HepG2 (cell line): ENCODE measurements around the gene IFT122. TPM values are rescaled to one million over a fixed set of nuclear protein-coding genes. Genes with fewer than 3 reads are reported as not detected.
"Not testable (repeated sequence)": the region's sequence is repeated elsewhere in the genome, so short reads cannot be mapped to it uniquely, and the experiment has no call there.

Source experiments
- ATAC-seq: fragments of 200-7000 bp; cut with Tn5 transposase; 3 replicates; pipeline ENCODE4 v1.9.1; 2020; ENCODE audit warnings: mild to moderate bottlenecking, moderate library complexity
- BruUV-seq: library from RNA; stranded (reverse); fragments of 400-500 nt; replicated peaks from 2 replicates; lab custom pipeline; 2021; lab: Mats Ljungman, UMichigan
- CTCF ChIA-PET: fragments of 300-600 bp; formaldehyde crosslinking; extraction: SDS; loops from one replicate; lab custom pipeline; 2021; ENCODE audit warnings: low total read pairs, inconsistent platforms, low intra/inter-chr PET ratio; lab: Yijun Ruan, JAX
- POLR2A ChIA-PET: fragments of 350-600 bp; sonication (Branson Sonifier 250); formaldehyde crosslinking; loops from one replicate; lab custom pipeline; 2020; ENCODE audit warnings: antibody characterized with exemption, inconsistent platforms; lab: Yijun Ruan, JAX
- DNase-seq: peaks from one replicate; pipeline ENCODE4 v3.0.0-alpha.2; 2015; ENCODE audit warnings: low spot score
- FAIRE-seq: peaks from 3 replicates; lab custom pipeline; 2011; peaks lifted over from hg19 to GRCh38; lab: Jason Lieb, UNC
- H2AFZ ChIP-seq: one replicate; pipeline ENCODE4 v1.6.1; 2011; ENCODE audit warnings: low read length, inconsistent platforms
- H3K27ac ChIP-seq: fragments of 300-600 bp; 3 replicates; pipeline ENCODE4 v1.8.0; 2011; ENCODE audit warnings: mixed run types, mild to moderate bottlenecking, mixed read lengths, low read length, inconsistent platforms; ENCODE audit not compliant: insufficient read depth; ENCODE audit errors: extremely low read length
- H3K27me3 ChIP-seq, 2 experiments: fragments of 200-600 bp in 1 of 2; 2 replicates in 1 of 2; 3 replicates in 1 of 2; pipeline versions ENCODE4 v1.6.0 to v1.8.0; 2011; ENCODE audit warnings: low read length in 2 of 2, mild to moderate bottlenecking in 2 of 2, moderate library complexity in 2 of 2, inconsistent platforms in 1 of 2; ENCODE audit not compliant: insufficient read depth in 2 of 2, control insufficient read depth in 1 of 2
- H3K36me3 ChIP-seq, 2 experiments: fragments of 200-600 bp in 1 of 2; replicated peaks in 1 of 2; 2 replicates in 1 of 2; 3 replicates in 1 of 2; pipeline versions ENCODE4 v1.5.1 to v1.8.0; 2011; ENCODE audit warnings: low read length in 2 of 2, inconsistent platforms in 1 of 2; ENCODE audit not compliant: insufficient read depth in 2 of 2, control insufficient read depth in 1 of 2
- H3K4me1 ChIP-seq: 2 replicates; pipeline ENCODE4 v1.5.1; 2012; ENCODE audit warnings: low read length, inconsistent platforms; ENCODE audit not compliant: insufficient read depth
- H3K4me2 ChIP-seq: 2 replicates; pipeline ENCODE4 v1.6.0; 2011; ENCODE audit warnings: low read depth, low read length, inconsistent platforms
- H3K4me3 ChIP-seq, 3 experiments: fragments of 200-600 bp in 1 of 3; sonication (generic), shearing (Covaris generic) in 1 of 3; replicated peaks in 1 of 3; 2 replicates each; pipeline ENCODE4 v1.5.1; 2011 to 2016; ENCODE audit warnings: low read length in 3 of 3, inconsistent platforms in 2 of 3, low read depth in 2 of 3, mild to moderate bottlenecking in 2 of 3, control low read depth in 1 of 3, mixed read lengths in 1 of 3; ENCODE audit not compliant: insufficient read depth in 1 of 3
- H3K79me2 ChIP-seq: one replicate; pipeline ENCODE4 v1.6.1; 2011; ENCODE audit warnings: low read length, inconsistent platforms; ENCODE audit not compliant: insufficient read depth
- H3K9ac ChIP-seq: 2 replicates; pipeline ENCODE4 v1.6.0; 2011; ENCODE audit warnings: mild to moderate bottlenecking, low read depth, low read length, inconsistent platforms; ENCODE audit not compliant: insufficient read depth
- H3K9me3 ChIP-seq: 2 replicates; pipeline ENCODE4 v1.5.1; 2012; ENCODE audit warnings: mild to moderate bottlenecking, low read length
- H4K20me1 ChIP-seq: 2 replicates; pipeline ENCODE4 v1.6.0; 2011; ENCODE audit warnings: inconsistent platforms, mild to moderate bottlenecking, low read length, moderate library complexity; ENCODE audit not compliant: insufficient read depth
- AGO2 ChIP-seq: fragments of 200-400 bp; formaldehyde crosslinking; optimal IDR thresholded peaks from 2 replicates; pipeline ENCODE3; 2017; ENCODE audit warnings: mild to moderate bottlenecking, low read depth, low read length, moderate library complexity
- CCDC6 ChIP-seq: sonication (generic); formaldehyde crosslinking; IDR thresholded peaks from 2 replicates; pipeline ENCODE4 v1.8.1; 2022; ENCODE audit warnings: mild to moderate bottlenecking, missing genetic modification reagents, moderate library complexity
- GABPA ChIP-seq, 2 experiments: IDR thresholded peaks; 2 replicates each; pipeline ENCODE4 v1.6.1; 2011 to 2016; ENCODE audit warnings: low read depth in 2 of 2, low read length in 1 of 2, missing biosample characterization in 1 of 2, missing genetic modification characterization in 1 of 2
- HOXA7 ChIP-seq: sonication (generic); formaldehyde crosslinking; IDR thresholded peaks from 2 replicates; pipeline ENCODE4 v1.8.1; 2022; ENCODE audit warnings: mild to moderate bottlenecking, missing genetic modification reagents, moderate library complexity
- IKZF4 ChIP-seq: sonication (generic); formaldehyde crosslinking; IDR thresholded peaks from 2 replicates; pipeline ENCODE4 v1.5.1; 2020; ENCODE audit warnings: borderline replicate concordance, mild to moderate bottlenecking, low read depth, missing genetic modification reagents; ENCODE audit errors: not compliant biosample characterization
- KAT2B ChIP-seq: fragments of 150-350 bp; IDR thresholded peaks from 2 replicates; pipeline ENCODE4 v1.6.1; 2014; ENCODE audit warnings: low read depth, low read length, borderline replicate concordance
- KLF6 ChIP-seq: IDR thresholded peaks from 2 replicates; pipeline ENCODE4 v1.8.0; 2016; ENCODE audit warnings: missing biosample characterization, missing genetic modification reagents
- NCOR1 ChIP-seq: fragments of 200-600 bp; sonication (generic); IDR thresholded peaks from 2 replicates; pipeline ENCODE4 v1.7.0; 2017; ENCODE audit warnings: antibody characterized with exemption, low read length, borderline replicate concordance
- TBX2 ChIP-seq: sonication (generic); formaldehyde crosslinking; IDR thresholded peaks from 2 replicates; pipeline ENCODE4 v1.5.0; 2020; ENCODE audit warnings: missing genetic modification reagents, mild to moderate bottlenecking, borderline replicate concordance
- ZMAT3 ChIP-seq: sonication (generic); formaldehyde crosslinking; conservative IDR thresholded peaks from 2 replicates; pipeline ENCODE4 v1.7.0; 2021; ENCODE audit warnings: missing genetic modification reagents
- ZNF451 ChIP-seq: sonication (generic); formaldehyde crosslinking; IDR thresholded peaks from 2 replicates; pipeline ENCODE4 v1.5.0; 2020; ENCODE audit warnings: mild to moderate bottlenecking, missing genetic modification reagents
- WGBS: methylation state at CpG from one replicate; pipeline ENCODE4 v1.1.6; 2017; ENCODE audit warnings: low lambda C conversion rate; 5-methylcytosine and 5-hydroxymethylcytosine counted together
- in situ Hi-C: cut with HindIII; loops from 2 replicates; pipeline ENCODE4 v1.10.0; 2017; ENCODE audit warnings: low pct_unique_long_range_greater_than_20kb; ENCODE audit not compliant: extremely low pct_ligation_motif_present
- intact Hi-C: fragments of 100-400 bp; cut with micrococcal nuclease; formaldehyde crosslinking; loops from one replicate; pipeline ENCODE4 v1.10.0; 2022; ENCODE audit not compliant: unreplicated experiment
- polyA plus RNA-seq, 8 experiments: library from polyadenylated mRNA; depleted of rRNA in 3 of 8; stranded (reverse) in 7 of 8; unstranded in 1 of 8; fragments of >200 nt; fragmentation: Illumina TruSeq in 4 of 8; extraction: Trizol in 4 of 8; gene quantifications; 2 replicates each; pipeline versions ENCODE4 v1.2.1 to v1.2.3, GENCODE V29; 2011 to 2016; ENCODE audit warnings: low read depth in 4 of 8, missing spikeins in 1 of 8, mixed read lengths in 1 of 8; ENCODE audit not compliant: insufficient read depth in 1 of 8
- total RNA-seq, 5 experiments: library from RNA; depleted of rRNA; stranded (reverse); fragments of >200 nt; fragmentation: Illumina TruSeq; extraction: Trizol; gene quantifications; 2 replicates each; pipeline ENCODE4 v1.2.3, GENCODE V29; 2016; ENCODE audit warnings: low read depth in 1 of 5
- TF ChIP-seq, protein P1 (sequence below): IDR thresholded peaks from 2 replicates; pipeline ENCODE4 v1.6.1; 2012; ENCODE audit warnings: low read depth, low read length, improper control_type of control experiment
- TF ChIP-seq, protein P2 (sequence below): sonication (generic); formaldehyde crosslinking; IDR thresholded peaks from 2 replicates; pipeline ENCODE4 v1.5.0; 2020; ENCODE audit warnings: mild to moderate bottlenecking, missing genetic modification reagents

IFT122 gene
- total and polyA plus RNA-seq, 2 of the 13 experiments (the other 11 are each of a cell fraction or from before 2014, with no cell fraction given), result 10.1 to 10.3 TPM

DNA sequence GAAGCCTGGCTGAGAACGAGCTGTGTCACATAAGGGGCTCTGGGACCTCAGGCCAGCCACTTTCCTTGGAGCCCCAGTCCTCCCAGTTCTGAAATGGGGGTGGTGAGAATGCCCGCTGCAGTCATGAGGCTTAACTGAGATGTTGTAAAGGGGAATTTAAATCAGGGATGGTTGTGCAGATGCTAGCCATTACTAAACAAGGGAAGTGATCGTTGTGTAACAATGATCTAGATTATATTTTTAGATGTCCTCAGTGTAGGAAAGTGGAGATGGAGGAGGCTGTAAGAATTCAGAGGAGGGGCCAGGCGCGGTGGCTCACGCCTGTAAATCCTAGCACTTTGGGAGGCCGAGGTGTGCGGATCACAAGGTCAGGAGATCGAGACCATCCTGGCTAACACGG lies 49.2 kb downstream of the IFT122 start:
- H3K9me3 ChIP-seq, H3K4me2 ChIP-seq, H3K9ac ChIP-seq, H3K36me3 ChIP-seq, DNase-seq, H3K27me3 ChIP-seq, H3K4me3 ChIP-seq, BruUV-seq, H3K27ac ChIP-seq, H4K20me1 ChIP-seq, ATAC-seq, H2AFZ ChIP-seq, POLR2A ChIA-PET, H3K79me2 ChIP-seq, FAIRE-seq, intact Hi-C loops, in situ Hi-C loops: not testable (repeated sequence)
- CTCF ChIA-PET, result interaction anchor here (0.9 to 1.5 kb wide), 2 partner anchors 137 to 340 kb away, joined by 3 to 10 read pairs; no protein-coding TSS in a partner anchor
- WGBS, result 91% methylated on average over 10 of the region's 10 CpGs
- peaks cover 19% of the 10 kb centered on the region for H3K4me1 ChIP-seq

DNA sequence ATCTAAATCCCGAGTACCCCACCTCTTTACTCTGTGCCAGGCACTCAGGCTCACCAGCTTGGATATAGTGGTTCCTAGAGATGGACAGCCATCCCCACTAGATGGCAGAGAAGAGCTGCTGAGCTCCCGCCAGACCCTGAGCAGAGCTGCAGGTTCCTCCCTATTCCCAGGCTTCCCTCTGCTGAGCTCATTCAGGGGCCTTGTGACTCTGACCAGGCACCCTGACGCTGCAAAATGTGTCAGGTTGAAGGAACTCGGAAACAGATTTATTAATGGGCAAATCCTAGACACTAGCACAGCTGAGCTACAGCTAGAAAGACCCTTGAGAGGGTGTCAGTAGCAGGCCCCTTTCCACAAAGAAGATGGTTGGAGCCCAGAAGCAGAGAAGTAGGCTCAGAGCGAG lies 50.2 kb downstream of the IFT122 start:
- H3K4me3 ChIP-seq, result no peak overlapping the region
- peak; percentile 83 for DNase-seq
- WGBS, result 20% methylated on average over 5 of the region's 5 CpGs
- ATAC-seq, result peak; percentile 94
- H3K4me2 ChIP-seq, result no peak overlapping the region
- no peaks in the 10 kb centered on the region for H3K79me2 ChIP-seq
- no TSS peak for BruUV-seq
- no peak overlapping the region for H3K9ac ChIP-seq
- no peaks in the 10 kb centered on the region for H4K20me1 ChIP-seq
- peak; percentile 93 for FAIRE-seq
- no peaks in the 10 kb centered on the region for H3K27me3 ChIP-seq
- peaks cover 29% of the 10 kb centered on the region for H3K4me1 ChIP-seq
- in situ Hi-C loops (loop anchor here (5.0 kb wide), 2 partner anchors 62 to 347 kb away; no protein-coding TSS in a partner anchor), intact Hi-C loops (loop anchor here (1.0 to 10.0 kb wide), 6 partner anchors 65 to 444 kb away; no protein-coding TSS in a partner anchor)
- H3K9me3 ChIP-seq, result no peaks in the 10 kb centered on the region
- H3K36me3 ChIP-seq, result no peaks in the 10 kb centered on the region; a peak in 1 of 5 replicates
- no peak overlapping the region for H2AFZ ChIP-seq
- ChIA-PET POLR2A (interaction anchor here (0.8 to 1.8 kb wide), 10 partner anchors 44 to 447 kb away, joined by 3 to 19 read pairs (median 4); partner anchors contain the start of gene PLXND1), CTCF (interaction anchor here (0.8 to 1.6 kb wide), 7 partner anchors 62 to 339 kb away, joined by 3 to 10 read pairs (median 3); no protein-coding TSS in a partner anchor)
- peak overlapping the region; percentile 23 for H3K27ac ChIP-seq
- TF ChIP-seq IKZF4, result no peak
- TF ChIP-seq CCDC6 (CRISPR knock-in tag), result no peak
- TF ChIP-seq GABPA (IDR thresholded peaks at IDR 0.05; ENCODE audit: low read depth, low read length), result no peak
- no peak for TF ChIP-seq GABPA (CRISPR knock-in tag; IDR thresholded peaks at IDR 0.05; ENCODE audit: low read depth)
- TF ChIP-seq, protein P1, sequence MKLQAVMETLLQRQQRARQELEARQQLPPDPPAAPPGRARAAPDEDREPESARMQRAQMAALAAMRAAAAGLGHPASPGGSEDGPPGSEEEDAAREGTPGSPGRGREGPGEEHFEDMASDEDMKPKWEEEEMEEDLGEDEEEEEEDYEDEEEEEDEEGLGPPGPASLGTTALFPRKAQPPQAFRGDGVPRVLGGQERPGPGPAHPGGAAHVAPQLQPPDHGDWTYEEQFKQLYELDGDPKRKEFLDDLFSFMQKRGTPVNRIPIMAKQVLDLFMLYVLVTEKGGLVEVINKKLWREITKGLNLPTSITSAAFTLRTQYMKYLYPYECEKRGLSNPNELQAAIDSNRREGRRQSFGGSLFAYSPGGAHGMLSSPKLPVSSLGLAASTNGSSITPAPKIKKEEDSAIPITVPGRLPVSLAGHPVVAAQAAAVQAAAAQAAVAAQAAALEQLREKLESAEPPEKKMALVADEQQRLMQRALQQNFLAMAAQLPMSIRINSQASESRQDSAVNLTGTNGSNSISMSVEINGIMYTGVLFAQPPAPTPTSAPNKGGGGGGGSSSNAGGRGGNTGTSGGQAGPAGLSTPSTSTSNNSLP, result no peak
- no peak for TF ChIP-seq AGO2
- peak; percentile 33; the same call in 1 of the 2 replicates for TF ChIP-seq TBX2 (CRISPR knock-in tag)
- no peak for TF ChIP-seq NCOR1
- TF ChIP-seq, protein P2, sequence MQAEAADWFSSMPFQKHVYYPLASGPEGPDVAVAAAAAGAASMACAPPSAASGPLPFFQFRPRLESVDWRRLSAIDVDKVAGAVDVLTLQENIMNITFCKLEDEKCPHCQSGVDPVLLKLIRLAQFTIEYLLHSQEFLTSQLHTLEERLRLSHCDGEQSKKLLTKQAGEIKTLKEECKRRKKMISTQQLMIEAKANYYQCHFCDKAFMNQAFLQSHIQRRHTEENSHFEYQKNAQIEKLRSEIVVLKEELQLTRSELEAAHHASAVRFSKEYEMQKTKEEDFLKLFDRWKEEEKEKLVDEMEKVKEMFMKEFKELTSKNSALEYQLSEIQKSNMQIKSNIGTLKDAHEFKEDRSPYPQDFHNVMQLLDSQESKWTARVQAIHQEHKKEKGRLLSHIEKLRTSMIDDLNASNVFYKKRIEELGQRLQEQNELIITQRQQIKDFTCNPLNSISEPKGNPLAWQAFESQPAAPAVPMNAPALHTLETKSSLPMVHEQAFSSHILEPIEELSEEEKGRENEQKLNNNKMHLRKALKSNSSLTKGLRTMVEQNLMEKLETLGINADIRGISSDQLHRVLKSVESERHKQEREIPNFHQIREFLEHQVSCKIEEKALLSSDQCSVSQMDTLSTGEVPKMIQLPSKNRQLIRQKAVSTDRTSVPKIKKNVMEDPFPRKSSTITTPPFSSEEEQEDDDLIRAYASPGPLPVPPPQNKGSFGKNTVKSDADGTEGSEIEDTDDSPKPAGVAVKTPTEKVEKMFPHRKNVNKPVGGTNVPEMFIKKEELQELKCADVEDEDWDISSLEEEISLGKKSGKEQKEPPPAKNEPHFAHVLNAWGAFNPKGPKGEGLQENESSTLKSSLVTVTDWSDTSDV, result no peak
- TF ChIP-seq ZMAT3 (CRISPR knock-in tag), result no peak
- no peak for TF ChIP-seq ZNF451 (CRISPR knock-in tag)
- TF ChIP-seq KAT2B, result no peak
- no peak for TF ChIP-seq HOXA7 (CRISPR knock-in tag)
- TF ChIP-seq KLF6 (CRISPR knock-in tag), result no peak
